SK-N-SH treated with all-trans-retinoic acid at 6 μM for 48 hours (cell line): ENCODE measurements around the gene CNST.

Experiments
- ATAC-seq: fragments of 200-7000 bp; cut with Tn5 transposase; 3 replicates; pipeline ENCODE4 v1.9.1; 2020; ENCODE audit warnings: mild to moderate bottlenecking, moderate library complexity
- ARNTL ChIP-seq: fragments of 450-650 bp; formaldehyde crosslinking; IDR thresholded peaks from 2 replicates; pipeline ENCODE4 v1.5.0; 2020; ENCODE audit warnings: low read depth, mild to moderate bottlenecking, moderate library complexity, borderline replicate concordance
- CREB5 ChIP-seq: fragments of 250-450 bp; sonication (Bioruptor Pico); IDR thresholded peaks from 2 replicates; pipeline ENCODE4 v1.5.1; 2020; ENCODE audit warnings: low read depth, mild to moderate bottlenecking, moderate library complexity
- CSDC2 ChIP-seq: fragments of 250-450 bp; sonication (Bioruptor Pico); IDR thresholded peaks from 2 replicates; pipeline ENCODE4 v1.5.0; 2020; ENCODE audit warnings: mild to moderate bottlenecking, moderate library complexity
- ESRRG ChIP-seq: fragments of 250-450 bp; sonication (Bioruptor Pico); IDR thresholded peaks from 2 replicates; pipeline ENCODE4 v1.6.1; 2021; ENCODE audit warnings: mild to moderate bottlenecking
- ISL1 ChIP-seq: fragments of 250-450 bp; sonication (Bioruptor Pico); IDR thresholded peaks from 2 replicates; pipeline ENCODE4 v2.1.2; 2022; ENCODE audit warnings: mild to moderate bottlenecking, moderate library complexity
- PATZ1 ChIP-seq: fragments of 250-450 bp; sonication (Bioruptor Pico); IDR thresholded peaks from 2 replicates; pipeline ENCODE4 v1.8.0; 2020; ENCODE audit warnings: mild to moderate bottlenecking, moderate library complexity, borderline replicate concordance
- POU6F1 ChIP-seq: fragments of 250-450 bp; sonication (Bioruptor Pico); IDR thresholded peaks from 2 replicates; pipeline ENCODE4 v1.8.0; 2021; ENCODE audit warnings: low read depth, mild to moderate bottlenecking, moderate library complexity, borderline replicate concordance
- PPARA ChIP-seq: fragments of 250-450 bp; sonication (Bioruptor Pico); IDR thresholded peaks from 2 replicates; pipeline ENCODE4 v1.5.0; 2020; ENCODE audit warnings: mild to moderate bottlenecking, borderline replicate concordance
- RARB ChIP-seq: fragments of 250-450 bp; sonication (Bioruptor Pico); IDR thresholded peaks from 2 replicates; pipeline ENCODE4 v1.8.0; 2021; ENCODE audit warnings: mild to moderate bottlenecking, moderate library complexity
- SNAI2 ChIP-seq: fragments of 250-450 bp; sonication (Bioruptor Pico); IDR thresholded peaks from 2 replicates; pipeline ENCODE4 v1.5.0; 2020; ENCODE audit warnings: mild to moderate bottlenecking, moderate library complexity
- TCF4 ChIP-seq: fragments of 250-450 bp; sonication (Bioruptor Pico); IDR thresholded peaks from 2 replicates; pipeline ENCODE4 v1.8.0; 2021; ENCODE audit warnings: mild to moderate bottlenecking, moderate library complexity, borderline replicate concordance
- TOX ChIP-seq: fragments of 250-450 bp; sonication (Bioruptor Pico); IDR thresholded peaks from 2 replicates; pipeline ENCODE4 v1.8.0; 2021; ENCODE audit warnings: mild to moderate bottlenecking, moderate library complexity, borderline replicate concordance
- TSHZ2 ChIP-seq: fragments of 250-450 bp; sonication (Bioruptor Pico); IDR thresholded peaks from 2 replicates; pipeline ENCODE4 v1.5.0; 2020; ENCODE audit warnings: mild to moderate bottlenecking, moderate library complexity
- ZC3H10 ChIP-seq: fragments of 250-450 bp; sonication (Bioruptor Pico); IDR thresholded peaks from 2 replicates; pipeline ENCODE4 v1.5.1; 2021; ENCODE audit warnings: mild to moderate bottlenecking, moderate library complexity
- ZFP3 ChIP-seq: fragments of 250-450 bp; sonication (Bioruptor Pico); IDR thresholded peaks from 2 replicates; pipeline ENCODE4 v1.5.0; 2020; ENCODE audit warnings: mild to moderate bottlenecking, moderate library complexity
- ZFP30 ChIP-seq: fragments of 450-650 bp; formaldehyde crosslinking; IDR thresholded peaks from 2 replicates; pipeline ENCODE4 v1.5.0; 2022; ENCODE audit warnings: mild to moderate bottlenecking, moderate library complexity
- ZNF70 ChIP-seq: fragments of 450-650 bp; formaldehyde crosslinking; IDR thresholded peaks from 2 replicates; pipeline ENCODE4 v1.5.0; 2020; ENCODE audit warnings: mild to moderate bottlenecking, moderate library complexity
- ZNF8 ChIP-seq: fragments of 450-650 bp; formaldehyde crosslinking; IDR thresholded peaks from 2 replicates; pipeline ENCODE4 v1.5.0; 2020; ENCODE audit warnings: mild to moderate bottlenecking, moderate library complexity

CNST gene

GRCh38 chr1:246695666-246696065 is 129.4 kb downstream of the CNST start:
- ATAC-seq = no peak
- TF ChIP-seq PPARA (CRISPR knock-in tag) (no peak), ZNF8 (CRISPR knock-in tag) (no peak), ARNTL (CRISPR knock-in tag) (no peak), ZFP3 (no peak), PATZ1 (CRISPR knock-in tag) (no peak)
- TF ChIP-seq, all 23 proteins: peak for 0

GRCh38 chr1:246698466-246699094 is 132.3 kb downstream of the CNST start:
- ATAC-seq = no peak
- TF ChIP-seq RARB (CRISPR knock-in tag) = no peak
- no peak for TF ChIP-seq ZC3H10 (CRISPR knock-in tag)
- no peak for TF ChIP-seq ZNF70 (CRISPR knock-in tag)

GRCh38 chr1:246699095-246699735 is 133.0 kb downstream of the CNST start:
- ATAC-seq = peak; percentile 95

More at GRCh38 chr1:246699095-246699735, 133.0 kb downstream of the CNST start:
- TF ChIP-seq PPARA (CRISPR knock-in tag) (no peak), TCF4 (CRISPR knock-in tag) (no peak), ESRRG (no peak), RARB (CRISPR knock-in tag) (no peak), POU6F1 (no peak), TOX (CRISPR knock-in tag) (no peak), ISL1 (CRISPR knock-in tag) (no peak), ZFP30 (CRISPR knock-in tag) (no peak), CREB5 (no peak), PATZ1 (CRISPR knock-in tag) (no peak), ZFP3 (no peak), TSHZ2 (CRISPR knock-in tag) (no peak), CSDC2 (CRISPR knock-in tag) (no peak), SNAI2 (CRISPR knock-in tag) (no peak), ZC3H10 (CRISPR knock-in tag) (no peak)
